ENCODE measurements around the gene TAOK1.

GRCh38 chr17:29474297-29474696, 84.1 kb downstream of the TAOK1 start:
- TF ChIP-seq MAX (IDR thresholded peaks at IDR 0.05) (no peak), CEBPB (IDR thresholded peaks at IDR 0.05) (no peak), ZBTB7A (IDR thresholded peaks at IDR 0.05; ENCODE audit: low read depth) (no peak), EGR1 (IDR thresholded peaks at IDR 0.05) (no peak), REST (IDR thresholded peaks at IDR 0.05; ENCODE audit: low read depth) (no peak), RAD21 (IDR thresholded peaks at IDR 0.05; ENCODE audit: low read depth) (no peak), TEAD4 (IDR thresholded peaks at IDR 0.05) (no peak), EP300 (IDR thresholded peaks at IDR 0.05; ENCODE audit: borderline replicate concordance) (no peak), TAF1 (IDR thresholded peaks at IDR 0.05; ENCODE audit: low read depth) (no peak)
